Left lung (tissue), 10 donors: Measurements from ENCODE around the gene NIFK. TPM values are rescaled to one million over a fixed set of nuclear protein-coding genes. Genes with fewer than 3 reads are reported as not detected.

ENCODE experiments used
- ATAC-seq: fragments of 200-7000 bp; cut with Tn5 transposase; one replicate; pipeline ENCODE4 v1.9.1; 2020; ENCODE audit warnings: moderate library complexity
- DNase-seq, 4 donors: peaks; one replicate each; pipeline ENCODE4 v3.0.0-alpha.2; 2013 to 2020
- H3K27ac ChIP-seq, 2 donors: fragments of 200-600 bp; sonication (generic) in 1 of 2; one replicate each; pipeline versions ENCODE4 v1.5.0 to v1.8.0; 2020 to 2021
- H3K27me3 ChIP-seq, 2 donors: fragments of 200-600 bp; sonication (generic) in 1 of 2; one replicate each; pipeline versions ENCODE4 v1.5.0 to v1.8.0; 2020 to 2021
- H3K36me3 ChIP-seq, 2 donors: fragments of 200-600 bp; sonication (generic) in 1 of 2; one replicate each; pipeline versions ENCODE4 v1.5.0 to v1.8.0; 2020 to 2021
- H3K4me1 ChIP-seq, 2 donors: fragments of 200-600 bp; one replicate each; pipeline ENCODE4 v1.8.0; 2021
- H3K4me3 ChIP-seq, 2 donors: fragments of 200-600 bp; sonication (generic) in 1 of 2; one replicate each; pipeline versions ENCODE4 v1.5.0 to v1.8.0; 2020 to 2021; ENCODE audit warnings: mild to moderate bottlenecking in 1 of 2
- H3K9me3 ChIP-seq, 2 donors: fragments of 200-600 bp; sonication (generic) in 1 of 2; one replicate each; pipeline versions ENCODE4 v1.5.0 to v1.8.0; 2020 to 2021
- CTCF ChIP-seq, 2 donors: fragments of 200-600 bp; sonication (generic) in 1 of 2; IDR thresholded peaks; one replicate each; pipeline versions ENCODE4 v1.5.0 to v1.8.0; 2021; ENCODE audit warnings: antibody characterized with exemption in 2 of 2
- intact Hi-C, 2 donors: fragments of 100-400 bp; cut with DNase I; formaldehyde crosslinking; loops; one replicate each; pipeline versions ENCODE4 v1.11.2 to v1.14.2; 2022
- polyA plus RNA-seq, 6 donors: library from polyadenylated mRNA; unstranded; fragments of 120-200 nt; gene quantifications; one replicate each; pipeline ENCODE4 v1.2.1, GENCODE V29; 2013; ENCODE audit not compliant: insufficient read length in 6 of 6
- total RNA-seq, 2 donors: library from RNA; stranded (reverse); fragmentation: NEBNext Ultra II Directional; extraction: Animal tissue kit (Norgen Biotek cat#: 25700); gene quantifications; one replicate each; pipeline ENCODE4 v1.2.1, GENCODE V29; 2021
- donor health status: DM: no; HTN: yes; CAD: no.
- donor health status: DM: no; HTN: no; CAD: no.

NIFK gene
- total and polyA plus RNA-seq, 8 donors = 34.6 to 71.3 (median 60.4) TPM

- ATAC-seq = no peak
- intact Hi-C loops = no loop called here
- Histone ChIP-seq H3K9me3 (peaks cover 3 to 75% of the 10 kb centered on the region in 2 donors), H3K36me3 (no peaks in the 10 kb centered on the region), H3K27me3 (no peaks in the 10 kb centered on the region), H3K4me1 (no peaks in the 10 kb centered on the region), H3K27ac (no peak overlapping the region), H3K4me3 (no peak overlapping the region)
- no peak for DNase-seq
- no peak for TF ChIP-seq CTCF (IDR thresholded peaks at IDR 0.05)
Observed at GRCh38 chr2:121677855-121678254, 58.8 kb downstream of the NIFK start.

Other genes with a start within 250 kb of the NIFK start
- not detected for gene RNU4ATAC, start 206.0 kb downstream of the NIFK start, total RNA-seq
- 1 to 10 TPM in 1 of 6 donors, not detected in 5; 2.0 TPM for gene RNU4ATAC, start 206.0 kb downstream of the NIFK start, polyA plus RNA-seq
- 10 to 100 TPM; 42.9 to 51.7 TPM for gene CLASP1, start 87.4 kb downstream of the NIFK start, total RNA-seq
- gene CLASP1, start 87.4 kb downstream of the NIFK start, polyA plus RNA-seq = 10 to 100 TPM; 43.2 to 52.1 (median 48.7) TPM
- 10 to 100 TPM; 51.3 to 56.9 TPM for gene TSN, start 18.8 kb upstream of the NIFK start, total RNA-seq
- 10 to 100 TPM; 81.5 to 94.3 (median 89.1) TPM for gene TSN, start 18.8 kb upstream of the NIFK start, polyA plus RNA-seq